GM18507 (cell line): ENCODE results near the gene PTPRM.

Source experiments
- DNase-seq: peaks from one replicate; pipeline ENCODE4 v3.0.0; 2011; ENCODE audit warnings: low read depth; ENCODE audit not compliant: insufficient read length; ENCODE audit errors: extremely low spot score
- FAIRE-seq: peaks from 2 replicates; lab custom pipeline; 2011; peaks lifted over from hg19 to GRCh38; lab: Jason Lieb, UNC

PTPRM gene

GRCh38 chr18:8396254-8396653, 829.1 kb downstream of the PTPRM start:
- FAIRE-seq, result no peak
- DNase-seq, result no peak

GRCh38 chr18:8397034-8397433, 829.9 kb downstream of the PTPRM start:
- no peak for FAIRE-seq

GRCh38 chr18:8399138-8399537, 832.0 kb downstream of the PTPRM start:
- no peak for FAIRE-seq

More at GRCh38 chr18:8397034-8397433, 829.9 kb downstream of the PTPRM start:
- DNase-seq, result no peak

GRCh38 chr18:8400193-8400752, 833.2 kb downstream of the PTPRM start:
- DNase-seq (no peak), FAIRE-seq (no peak)

More at GRCh38 chr18:8399138-8399537, 832.0 kb downstream of the PTPRM start:
- no peak for DNase-seq

GRCh38 chr18:8400825-8401224, 833.7 kb downstream of the PTPRM start:
- FAIRE-seq (no peak), DNase-seq (no peak)

- no peak for FAIRE-seq
- no peak for DNase-seq
These were observed 834.5 kb downstream of the PTPRM start for GRCh38 chr18:8401606-8402005.

- FAIRE-seq, result no peak
- no peak for DNase-seq
These were observed 835.1 kb downstream of the PTPRM start for GRCh38 chr18:8402237-8402636.

GRCh38 chr18:8403713-8404112, 836.6 kb downstream of the PTPRM start:
- FAIRE-seq, result no peak

GRCh38 chr18:8406186-8406867, 839.2 kb downstream of the PTPRM start:
- DNase-seq (no peak), FAIRE-seq (no peak)

More at GRCh38 chr18:8403713-8404112, 836.6 kb downstream of the PTPRM start:
- no peak for DNase-seq

- no peak for FAIRE-seq
These were observed 839.7 kb downstream of the PTPRM start for GRCh38 chr18:8406868-8407250.

GRCh38 chr18:8409151-8409550, 842.0 kb downstream of the PTPRM start:
- no peak for FAIRE-seq
- no peak for DNase-seq

More at GRCh38 chr18:8406868-8407250, 839.7 kb downstream of the PTPRM start:
- no peak for DNase-seq

- FAIRE-seq (no peak), DNase-seq (no peak)
These were observed 844.4 kb downstream of the PTPRM start for GRCh38 chr18:8411492-8411891.

- FAIRE-seq, result no peak
- no peak for DNase-seq
These were observed 845.0 kb downstream of the PTPRM start for GRCh38 chr18:8412117-8412516.

GRCh38 chr18:8413189-8413588, 846.1 kb downstream of the PTPRM start:
- no peak for FAIRE-seq

GRCh38 chr18:8413751-8414150, 846.6 kb downstream of the PTPRM start:
- DNase-seq (no peak), FAIRE-seq (no peak)

More at GRCh38 chr18:8413189-8413588, 846.1 kb downstream of the PTPRM start:
- DNase-seq, result no peak

- no peak for FAIRE-seq
- no peak for DNase-seq
These were observed 849.3 kb downstream of the PTPRM start for GRCh38 chr18:8416212-8417019.

GRCh38 chr18:8422391-8422790, 855.3 kb downstream of the PTPRM start:
- no peak for DNase-seq
- FAIRE-seq, result no peak

GRCh38 chr18:8423051-8423557, 856.0 kb downstream of the PTPRM start:
- no peak for FAIRE-seq
- DNase-seq, result no peak

- FAIRE-seq, result no peak
- DNase-seq, result no peak
These were observed 857.4 kb downstream of the PTPRM start for GRCh38 chr18:8424481-8424880.
